Endothelial cell of umbilical vein (primary cell): Measurements from ENCODE around the gene FAM83F.

Experiments used
- CTCF ChIP-seq, 2 donors: IDR thresholded peaks; 1 replicate in 1 of 2; 2 replicates in 1 of 2; pipeline ENCODE4 v1.5.1; 2011; ENCODE audit warnings: low read length in 2 of 2, mild to moderate bottlenecking in 2 of 2, moderate library complexity in 2 of 2, control low read depth in 1 of 2, inconsistent platforms in 1 of 2, low read depth in 1 of 2; ENCODE audit not compliant: insufficient read depth in 1 of 2; ENCODE audit errors: extremely low read depth in 1 of 2
- FOS ChIP-seq: IDR thresholded peaks from 2 replicates; pipeline ENCODE4 v1.6.1; 2011; ENCODE audit warnings: mild to moderate bottlenecking, low read length, moderate library complexity, borderline replicate concordance; ENCODE audit not compliant: insufficient read depth

- no peak for TF ChIP-seq CTCF (IDR thresholded peaks at IDR 0.05; ENCODE audit: extremely low read depth in 1 of 2, insufficient read depth in 1 of 2, low read depth in 1 of 2, low read length in 2 of 2)
- no peak for TF ChIP-seq FOS
These were observed 86.9 kb downstream of the FAM83F start for GRCh38 chr22:40081662-40082061.
